ENCODE measurements around the gene YBX3. TPM values are rescaled to one million over a fixed set of nuclear protein-coding genes. Genes with fewer than 3 reads are reported as not detected.
A peak's percentile ranks its signal among the peaks of the same experiment; 100 is the strongest.

The YBX3 gene
- total RNA-seq, 1 experiment from 2014 or later: 85.9 TPM

- intact Hi-C loops (cut with micrococcal nuclease): no loop called here
- Histone ChIP-seq H3K4me2 (ENCODE audit: low read length) (no peak overlapping the region), H3K4me3 (ENCODE audit: low read length) (no peak overlapping the region), H3K9me3 (ENCODE audit: low read length) (no peaks in the 10 kb centered on the region), H3K9me2 (replicated peaks; ENCODE audit: low read length) (no peaks in the 10 kb centered on the region), H3K36me3 (ENCODE audit: low read depth, low read length) (no peaks in the 10 kb centered on the region), H3K4me1 (ENCODE audit: insufficient read depth, low read length) (peaks cover 15% of the 10 kb centered on the region; the same call in 1 of the 2 replicates), H4K20me1 (ENCODE audit: low read length) (no peaks in the 10 kb centered on the region), H3F3A (ENCODE audit: low read length, unreplicated experiment) (no peaks in the 10 kb centered on the region), H3K27ac (ENCODE audit: low read length) (no peak overlapping the region), H3K27me3 (ENCODE audit: low read length) (no peaks in the 10 kb centered on the region), H2AFZ (ENCODE audit: low read length) (no peak overlapping the region), H3K9ac (ENCODE audit: low read length) (no peak overlapping the region), H3K79me2 (ENCODE audit: low read length) (peaks cover 34% of the 10 kb centered on the region)
- no peak for TF ChIP-seq CTCF (conservative IDR thresholded peaks at IDR 0.05; ENCODE audit: low read depth, low read length)
- no peak for TF ChIP-seq EZH2phosphoT487 (IDR thresholded peaks at IDR 0.05; ENCODE audit: borderline replicate concordance, low read length)
- no peak for TF ChIP-seq EZH2 (IDR thresholded peaks at IDR 0.05; ENCODE audit: low read length, unreplicated experiment)
- ChIA-PET POLR2A (ENCODE audit: unreplicated experiment) (interaction anchor here (0.5 kb wide), 1 partner anchor 56 kb away, joined by 3 read pairs; no protein-coding TSS in a partner anchor), CTCF (no interaction called here)
- ATAC-seq: no peak
- DNase-seq: no peak
- no TSS peak for BruUV-seq (replicated peaks)
These were observed 53.6 kb downstream of the YBX3 start for GRCh38 chr12:10669533-10669932.

- CTCF ChIA-PET: no interaction called here
These were observed 54.6 kb downstream of the YBX3 start for GRCh38 chr12:10668526-10668925.

More at GRCh38 chr12:10668526-10668925, 54.6 kb downstream of the YBX3 start:
- POLR2A ChIA-PET (ENCODE audit: unreplicated experiment): interaction anchor here (0.7 kb wide), 1 partner anchor 857 kb away, joined by 3 read pairs; no protein-coding TSS in a partner anchor
- H3K9ac ChIP-seq (ENCODE audit: low read length): no peak overlapping the region
- ATAC-seq (no peak), DNase-seq (no peak)
- H3K4me2 ChIP-seq (ENCODE audit: low read length): peak overlapping the region; percentile 13
- no peaks in the 10 kb centered on the region for H3F3A ChIP-seq (ENCODE audit: low read length, unreplicated experiment)
- intact Hi-C loops (cut with micrococcal nuclease): no loop called here
- peaks cover 15% of the 10 kb centered on the region; the same call in 1 of the 2 replicates for H3K4me1 ChIP-seq (ENCODE audit: insufficient read depth, low read length)
- no peaks in the 10 kb centered on the region for H3K27me3 ChIP-seq (ENCODE audit: low read length)
- H3K9me2 ChIP-seq (replicated peaks; ENCODE audit: low read length): no peaks in the 10 kb centered on the region
- H4K20me1 ChIP-seq (ENCODE audit: low read length): no peaks in the 10 kb centered on the region
- no peaks in the 10 kb centered on the region for H3K9me3 ChIP-seq (ENCODE audit: low read length)
- peaks cover 34% of the 10 kb centered on the region for H3K79me2 ChIP-seq (ENCODE audit: low read length)
- peak overlapping the region; percentile 15; the same call in 1 of the 2 replicates for H3K4me3 ChIP-seq (ENCODE audit: low read length)
- no peak overlapping the region for H3K27ac ChIP-seq (ENCODE audit: low read length)
- no TSS peak for BruUV-seq (replicated peaks)
- TF ChIP-seq EZH2phosphoT487 (IDR thresholded peaks at IDR 0.05; ENCODE audit: borderline replicate concordance, low read length) (no peak), EZH2 (IDR thresholded peaks at IDR 0.05; ENCODE audit: low read length, unreplicated experiment) (no peak), CTCF (conservative IDR thresholded peaks at IDR 0.05; ENCODE audit: low read depth, low read length) (no peak)
- no peak overlapping the region for H2AFZ ChIP-seq (ENCODE audit: low read length)
- H3K36me3 ChIP-seq (ENCODE audit: low read depth, low read length): no peaks in the 10 kb centered on the region

Measured in PC-3 (cell line).